Activated naive CD4-positive, alpha-beta T cell treated with anti-CD3 and anti-CD28 coated beads, Interleukin-2, amount 50 U/mL, for 16 hours (primary cell): ENCODE results near the gene KLHL13.
"Not testable (repeated sequence)": the region's sequence is repeated elsewhere in the genome, so short reads cannot be mapped to it uniquely, and the experiment has no call there.

Experiments
- DNase-seq: peaks from one replicate; pipeline ENCODE4 v3.0.0-alpha.2; 2020

KLHL13 gene

GRCh38 chrX:118066867-118067515, 49.6 kb downstream of the KLHL13 start:
- no peak for DNase-seq

DNA sequence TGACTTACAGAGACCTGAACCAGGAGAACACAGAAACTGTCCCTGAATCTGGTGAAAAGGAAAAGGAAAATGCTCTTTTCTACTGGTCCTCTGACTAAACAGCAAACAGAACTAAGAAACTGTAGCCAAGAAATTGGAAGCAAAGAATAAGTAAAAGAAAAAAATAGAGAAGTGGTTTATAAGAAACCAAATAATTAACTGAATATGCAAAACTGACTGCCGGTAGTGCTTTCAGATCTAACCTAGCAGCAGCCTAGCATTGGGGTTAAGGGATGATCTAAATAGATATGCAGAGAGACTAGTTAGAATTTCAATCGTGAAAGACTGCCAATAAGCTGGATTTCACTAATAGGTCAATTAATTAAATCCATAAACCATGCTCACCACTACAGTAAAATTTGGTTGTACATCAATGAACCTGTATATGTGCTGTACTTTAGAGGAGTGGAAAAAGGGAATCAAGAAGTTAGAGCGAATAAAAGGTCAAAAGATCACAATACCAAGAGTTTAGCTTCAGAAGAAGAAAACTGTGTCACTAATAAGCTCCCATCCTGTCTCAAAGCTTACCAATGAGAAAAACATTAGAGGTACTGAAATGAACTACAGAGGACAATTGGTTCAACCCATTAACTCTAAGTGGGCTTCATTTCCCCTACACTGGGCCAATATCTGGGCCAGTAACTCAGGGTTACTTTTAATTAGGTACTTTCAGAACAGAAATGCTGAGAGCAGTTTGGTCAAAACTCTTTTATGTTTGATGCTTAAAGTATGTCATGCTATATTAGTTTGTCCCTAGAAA, 53.6 kb downstream of the KLHL13 start:
- DNase-seq, result no peak

- no peak for DNase-seq
These were observed 54.4 kb downstream of the KLHL13 start for GRCh38 chrX:118062048-118062789.

DNA sequence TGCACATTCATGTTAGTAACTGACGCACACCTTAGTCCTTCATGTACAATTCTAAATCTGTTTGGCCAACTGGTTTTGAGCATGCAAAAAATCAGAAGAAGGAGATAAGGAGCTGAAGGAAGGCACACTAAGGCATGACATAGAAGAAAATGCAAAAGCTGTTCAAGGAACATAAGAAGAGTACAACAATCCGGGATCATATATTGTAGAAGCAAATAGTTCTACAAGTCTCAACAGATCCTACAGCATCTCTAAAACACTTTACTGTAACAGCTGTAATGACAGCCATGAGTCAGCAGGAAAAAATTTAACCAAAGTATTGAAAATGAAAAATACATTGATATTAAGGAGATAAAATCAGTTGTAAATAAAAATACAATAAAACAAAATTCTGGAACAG, 57.7 kb downstream of the KLHL13 start:
- no peak for DNase-seq

GRCh38 chrX:118056870-118057269, 59.7 kb downstream of the KLHL13 start:
- DNase-seq, result no peak

DNA sequence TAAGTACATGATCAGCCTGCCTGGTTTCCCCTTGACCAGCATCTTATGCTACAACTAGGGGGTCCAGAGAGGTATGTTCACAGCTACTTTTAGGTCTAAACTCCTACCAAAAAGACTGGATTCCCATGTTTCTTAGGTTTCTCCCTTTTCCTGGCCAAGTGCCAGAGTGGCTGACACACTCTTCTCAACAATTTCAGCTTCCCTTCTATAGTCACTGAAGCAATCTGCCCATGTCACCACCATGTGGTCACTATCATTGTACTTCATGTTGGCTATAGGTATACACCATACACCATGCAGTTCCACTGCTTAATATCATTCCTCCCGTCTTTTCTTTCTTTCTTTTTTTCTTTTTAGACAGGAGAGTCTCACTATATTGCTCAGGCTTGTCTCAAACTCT, 66.9 kb downstream of the KLHL13 start:
- no peak for DNase-seq

GRCh38 chrX:118047446-118048186, 69.0 kb downstream of the KLHL13 start:
- DNase-seq, result no peak

DNA sequence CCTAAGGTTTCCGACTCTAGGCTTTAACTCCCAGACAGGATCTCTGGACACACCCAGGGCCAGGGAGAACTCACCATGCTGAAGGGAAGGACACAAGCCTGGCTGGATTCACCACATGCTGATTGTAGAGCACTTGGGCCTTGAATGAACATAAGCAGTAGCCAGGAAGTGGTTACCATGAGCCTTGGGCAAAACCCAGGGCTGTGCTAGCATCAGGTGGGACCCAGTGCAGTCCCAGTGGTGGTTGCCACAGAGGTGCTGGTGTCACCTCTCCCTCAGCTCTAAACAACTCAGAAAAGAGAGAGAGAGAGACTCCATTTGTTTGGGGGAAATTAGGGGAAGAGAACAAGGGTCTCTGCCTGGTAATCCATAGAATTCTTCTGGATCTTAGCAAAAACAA, 77.0 kb downstream of the KLHL13 start:
- DNase-seq, result no peak

GRCh38 chrX:118038614-118039365, 77.8 kb downstream of the KLHL13 start:
- DNase-seq, result no peak

- DNase-seq, result no peak
These were observed 90.0 kb downstream of the KLHL13 start for GRCh38 chrX:118026631-118027030.

GRCh38 chrX:118025226-118025625, 91.4 kb downstream of the KLHL13 start:
- no peak for DNase-seq

DNA sequence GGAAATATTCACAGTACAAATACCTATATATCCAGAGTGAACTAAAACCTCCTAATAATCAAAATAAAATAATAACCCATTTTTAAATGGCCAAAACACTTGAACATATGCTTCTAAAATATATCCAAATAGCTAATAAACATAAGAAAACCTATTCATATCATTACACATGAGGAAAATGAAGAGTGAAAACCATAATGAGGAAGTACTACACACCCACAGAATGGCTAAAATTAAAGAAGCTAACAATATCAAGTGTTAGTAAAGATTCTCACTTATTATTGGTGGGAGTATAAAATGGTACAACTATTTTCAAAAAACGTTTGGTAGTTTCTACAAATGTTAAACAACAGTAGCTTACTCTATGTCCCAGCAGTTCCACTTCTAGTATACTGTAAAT, 92.1 kb downstream of the KLHL13 start:
- DNase-seq, result no peak

- no peak for DNase-seq
These were observed 93.9 kb downstream of the KLHL13 start for GRCh38 chrX:118022753-118023152.

DNA sequence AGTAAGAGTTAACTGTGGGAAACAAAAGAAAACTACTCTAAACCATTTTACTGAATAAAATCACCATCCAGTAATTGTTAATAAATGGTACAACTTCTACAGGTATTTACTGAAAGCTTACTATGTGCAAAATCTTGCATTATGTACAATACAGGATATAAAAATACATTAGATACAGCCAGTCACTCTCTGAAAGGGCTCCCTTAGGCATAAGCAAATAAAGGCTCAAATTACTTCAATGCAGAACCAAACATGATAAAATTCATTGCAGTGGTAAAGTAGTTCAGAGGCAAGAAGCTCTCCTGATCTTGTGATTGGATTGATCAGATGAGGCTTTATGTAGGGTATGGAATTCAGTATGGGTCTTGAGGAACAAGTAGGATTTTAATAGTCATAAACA, 100.2 kb downstream of the KLHL13 start:
- no peak for DNase-seq

GRCh38 chrX:118002417-118002816, 114.2 kb downstream of the KLHL13 start:
- DNase-seq, result not testable (repeated sequence)

DNA sequence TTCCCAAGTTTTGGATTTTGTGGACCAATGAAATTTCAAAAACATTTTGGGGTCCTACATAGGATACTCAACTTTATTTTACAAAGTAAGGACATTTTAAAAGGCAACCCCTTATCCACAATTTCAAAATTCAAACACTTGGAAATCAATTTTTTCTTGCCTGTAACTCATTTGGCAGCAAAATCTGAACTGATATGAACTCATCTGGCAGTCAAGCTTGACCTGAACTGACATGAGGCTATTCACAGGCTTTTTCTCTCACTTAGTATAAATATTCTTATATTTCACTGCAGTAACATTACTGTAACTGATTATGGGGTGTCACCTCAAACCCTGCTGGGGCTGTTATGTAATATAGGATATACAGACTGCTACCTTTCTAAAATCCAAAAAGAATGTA, 116.1 kb downstream of the KLHL13 start:
- no peak for DNase-seq

GRCh38 chrX:117998171-117998570, 118.4 kb downstream of the KLHL13 start:
- DNase-seq, result no peak

DNA sequence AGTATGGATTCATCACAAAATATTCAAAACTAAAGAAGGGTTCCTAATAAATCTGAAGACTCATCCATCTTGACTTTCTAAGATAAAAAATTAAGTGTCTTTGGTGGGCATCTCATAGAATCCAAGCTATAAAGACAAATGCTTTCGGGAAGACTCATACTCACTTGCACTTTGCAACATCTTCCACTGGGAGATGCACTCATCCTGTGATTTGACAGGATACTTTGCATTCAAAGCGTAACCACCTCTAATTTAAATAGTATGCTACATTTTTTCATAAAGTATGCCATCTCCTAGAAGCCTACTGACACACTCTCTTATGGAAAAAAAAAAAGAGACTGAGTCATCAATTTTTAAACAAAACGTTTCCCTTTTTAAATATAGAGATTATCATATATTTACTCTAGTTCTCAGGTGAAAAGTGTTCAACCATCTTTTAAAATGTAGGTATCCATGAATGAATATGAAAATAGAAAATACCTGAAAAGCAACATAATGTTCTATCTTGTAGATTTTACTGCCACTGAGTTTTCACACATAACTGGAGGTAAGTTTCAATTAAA, 119.6 kb downstream of the KLHL13 start:
- DNase-seq, result no peak

DNA sequence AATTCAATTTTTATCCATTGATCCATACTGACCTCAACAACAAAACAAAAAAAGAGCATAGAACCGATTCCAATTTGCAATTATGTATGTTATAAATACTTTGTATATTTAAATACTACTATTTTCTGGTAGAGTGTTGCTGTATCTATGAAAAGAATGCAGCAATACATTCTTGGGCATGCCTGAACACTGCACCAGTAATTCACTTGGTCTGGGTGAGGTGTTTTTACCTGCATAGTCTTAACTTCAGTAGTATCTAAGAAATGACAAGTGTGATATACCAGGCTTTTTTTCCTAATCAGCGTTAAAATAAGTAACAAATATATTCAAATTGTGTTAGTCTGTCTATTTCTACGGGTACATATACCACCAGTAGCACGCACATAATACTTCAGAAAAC, 120.2 kb downstream of the KLHL13 start:
- no peak for DNase-seq

- DNase-seq, result no peak
These were observed 121.2 kb downstream of the KLHL13 start for GRCh38 chrX:117995378-117995777.

- DNase-seq, result no peak
These were observed 124.4 kb downstream of the KLHL13 start for GRCh38 chrX:117992192-117992723.

DNA sequence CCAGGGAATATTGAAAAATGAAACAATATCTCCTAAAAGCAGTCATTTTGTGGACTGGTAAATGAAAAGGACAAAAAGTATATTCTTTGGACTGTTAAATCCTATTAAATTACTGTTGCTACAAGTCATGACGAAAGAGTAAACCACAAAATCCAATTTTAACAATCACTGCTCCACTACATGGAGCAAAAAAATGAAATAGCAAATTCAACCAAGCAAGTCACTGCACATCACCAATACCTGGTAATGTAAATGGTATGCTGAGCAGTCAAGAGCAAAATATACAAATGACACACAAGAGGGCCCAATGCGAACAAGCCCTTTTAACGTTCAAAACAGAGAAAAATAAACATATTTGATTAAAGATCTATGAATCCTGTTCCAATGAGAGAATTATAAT, 126.2 kb downstream of the KLHL13 start:
- DNase-seq, result no peak
